Vagina (tissue), 2 donors: ENCODE data around the gene SLC1A1. TPM values are rescaled to one million over a fixed set of nuclear protein-coding genes. Genes with fewer than 3 reads are reported as not detected.

ENCODE experiments used
- DNase-seq, 2 donors: peaks; one replicate each; pipeline ENCODE4 v3.0.0-alpha.2; 2017; ENCODE audit errors: extremely low spot score in 2 of 2
- H3K27ac ChIP-seq: fragments of 200-600 bp; sonication (generic); one replicate; pipeline ENCODE4 v1.5.1; 2019
- H3K27me3 ChIP-seq: fragments of 200-600 bp; sonication (generic); one replicate; pipeline ENCODE4 v1.5.1; 2019
- H3K36me3 ChIP-seq, 2 donors: fragments of 200-600 bp; sonication (generic); one replicate each; pipeline ENCODE4 v1.5.1; 2017 to 2019
- H3K4me1 ChIP-seq: fragments of 200-600 bp; sonication (generic); one replicate; pipeline ENCODE4 v1.5.1; 2019
- H3K4me3 ChIP-seq, 2 donors: fragments of 200-600 bp; sonication (generic); 1 replicate in 1 of 2; 2 replicates in 1 of 2; pipeline ENCODE4 v1.5.1; 2016 to 2019
- H3K9me3 ChIP-seq: fragments of 200-600 bp; sonication (generic); one replicate; pipeline ENCODE4 v1.5.1; 2019
- CTCF ChIP-seq, 3 experiments: fragments of 450-650 bp in 2 of 3; fragments of 200-600 bp in 1 of 3; sonication (generic) in 1 of 3; IDR thresholded peaks; one replicate each; pipeline ENCODE4 v1.5.1; 2017 to 2019; ENCODE audit warnings: antibody characterized with exemption in 3 of 3, mild to moderate bottlenecking in 2 of 3, moderate library complexity in 2 of 3
- POLR2A ChIP-seq, 2 donors: fragments of 450-650 bp; IDR thresholded peaks; one replicate each; pipeline ENCODE4 v1.6.1; 2017; ENCODE audit warnings: antibody characterized with exemption in 2 of 2, mild to moderate bottlenecking in 2 of 2, moderate library complexity in 2 of 2
- POLR2AphosphoS5 ChIP-seq, 2 donors: sonication (generic); formaldehyde crosslinking; IDR thresholded peaks; one replicate each; pipeline ENCODE4 v1.9.0; 2017; ENCODE audit warnings: antibody characterized with exemption in 2 of 2, mild to moderate bottlenecking in 2 of 2, low read depth in 1 of 2; ENCODE audit not compliant: insufficient read depth in 1 of 2
- intact Hi-C: fragments of 100-400 bp; cut with DNase I; formaldehyde crosslinking; loops from one replicate; pipeline ENCODE4 v1.15.1; 2023
- total RNA-seq: library from RNA; depleted of rRNA; stranded (reverse); fragments of >200 nt; gene quantifications from one replicate; pipeline ENCODE4 v1.2.3, GENCODE V29; 2016

SLC1A1 gene
- total RNA-seq, 1 donor from 2014 or later: 1.5 TPM

- H3K27ac ChIP-seq: no peak overlapping the region
- H3K9me3 ChIP-seq: no peaks in the 10 kb centered on the region
- TF ChIP-seq POLR2A (IDR thresholded peaks at IDR 0.05) (no peak), CTCF (IDR thresholded peaks at IDR 0.05) (no peak)
- H3K4me3 ChIP-seq: no peak overlapping the region
- intact Hi-C loops: no loop called here
- H3K4me1 ChIP-seq: no peaks in the 10 kb centered on the region
- DNase-seq: no peak
- no peaks in the 10 kb centered on the region for H3K27me3 ChIP-seq
- H3K36me3 ChIP-seq: no peaks in the 10 kb centered on the region
Measured at GRCh38 chr9:4508246-4508906, 18.1 kb downstream of the SLC1A1 start.

GRCh38 chr9:4508907-4509589, 18.8 kb downstream of the SLC1A1 start:
- Histone ChIP-seq H3K4me3 (no peak overlapping the region), H3K27me3 (no peaks in the 10 kb centered on the region), H3K27ac (no peak overlapping the region), H3K36me3 (no peaks in the 10 kb centered on the region), H3K4me1 (no peaks in the 10 kb centered on the region), H3K9me3 (no peaks in the 10 kb centered on the region)
- DNase-seq: no peak
- no peak for TF ChIP-seq POLR2AphosphoS5 (IDR thresholded peaks at IDR 0.05; ENCODE audit: insufficient read depth in 1 of 2, low read depth in 1 of 2)
- TF ChIP-seq CTCF (IDR thresholded peaks at IDR 0.05): no peak
- TF ChIP-seq POLR2A (IDR thresholded peaks at IDR 0.05): no peak
- intact Hi-C loops: no loop called here

GRCh38 chr9:4509590-4509984, 19.3 kb downstream of the SLC1A1 start:
- intact Hi-C loops: no loop called here
- no peak overlapping the region for H3K4me3 ChIP-seq
- TF ChIP-seq POLR2AphosphoS5 (IDR thresholded peaks at IDR 0.05; ENCODE audit: insufficient read depth in 1 of 2, low read depth in 1 of 2) (no peak), CTCF (IDR thresholded peaks at IDR 0.05) (no peak), POLR2A (IDR thresholded peaks at IDR 0.05) (no peak)
- no peaks in the 10 kb centered on the region for H3K9me3 ChIP-seq
- H3K4me1 ChIP-seq: no peaks in the 10 kb centered on the region
- H3K27me3 ChIP-seq: no peaks in the 10 kb centered on the region
- no peaks in the 10 kb centered on the region for H3K36me3 ChIP-seq
- H3K27ac ChIP-seq: no peak overlapping the region
- no peak for DNase-seq

- Histone ChIP-seq H3K4me1 (no peaks in the 10 kb centered on the region), H3K36me3 (no peaks in the 10 kb centered on the region), H3K9me3 (no peaks in the 10 kb centered on the region), H3K27me3 (no peaks in the 10 kb centered on the region), H3K4me3 (no peak overlapping the region), H3K27ac (no peak overlapping the region)
- DNase-seq: no peak
- intact Hi-C loops: no loop called here
- TF ChIP-seq POLR2AphosphoS5 (IDR thresholded peaks at IDR 0.05; ENCODE audit: insufficient read depth in 1 of 2, low read depth in 1 of 2) (no peak), POLR2A (IDR thresholded peaks at IDR 0.05) (no peak), CTCF (IDR thresholded peaks at IDR 0.05) (no peak)
Measured at GRCh38 chr9:4510546-4511322, 20.5 kb downstream of the SLC1A1 start.
